ENCODE data around the gene RAC2. TPM values are rescaled to one million over a fixed set of nuclear protein-coding genes. Genes with fewer than 3 reads are reported as not detected.

The RAC2 gene
- total RNA-seq, 4 donors from 2014 or later: 7.8 to 49.8 (median 14.5) TPM

- TF ChIP-seq CTCF (IDR thresholded peaks at IDR 0.05; ENCODE audit: low read depth): no peak
These were observed 18.0 kb downstream of the RAC2 start for GRCh38 chr22:37226087-37226486.

GRCh38 chr22:37225481-37225880 is 18.6 kb downstream of the RAC2 start:
- TF ChIP-seq CTCF (IDR thresholded peaks at IDR 0.05; ENCODE audit: low read depth): no peak

GRCh38 chr22:37224757-37225420 is 19.2 kb downstream of the RAC2 start:
- TF ChIP-seq CTCF (IDR thresholded peaks at IDR 0.05; ENCODE audit: low read depth): no peak

GRCh38 chr22:37223965-37224551 is 20.0 kb downstream of the RAC2 start:
- no peak for TF ChIP-seq CTCF (IDR thresholded peaks at IDR 0.05; ENCODE audit: low read depth)

GRCh38 chr22:37222440-37222971 is 21.6 kb downstream of the RAC2 start:
- no peak for TF ChIP-seq CTCF (IDR thresholded peaks at IDR 0.05; ENCODE audit: low read depth)

GRCh38 chr22:37221424-37222333 is 22.4 kb downstream of the RAC2 start:
- no peak for TF ChIP-seq CTCF (IDR thresholded peaks at IDR 0.05; ENCODE audit: low read depth)

GRCh38 chr22:37220543-37220981 is 23.5 kb downstream of the RAC2 start:
- no peak for TF ChIP-seq CTCF (IDR thresholded peaks at IDR 0.05; ENCODE audit: low read depth)
